ENCODE measurements around the gene SLC38A6. TPM values are rescaled to one million over a fixed set of nuclear protein-coding genes. Genes with fewer than 3 reads are reported as not detected.

Gene SLC38A6
- total RNA-seq, 1 donor from 2014 or later: 16.1 TPM

DNA sequence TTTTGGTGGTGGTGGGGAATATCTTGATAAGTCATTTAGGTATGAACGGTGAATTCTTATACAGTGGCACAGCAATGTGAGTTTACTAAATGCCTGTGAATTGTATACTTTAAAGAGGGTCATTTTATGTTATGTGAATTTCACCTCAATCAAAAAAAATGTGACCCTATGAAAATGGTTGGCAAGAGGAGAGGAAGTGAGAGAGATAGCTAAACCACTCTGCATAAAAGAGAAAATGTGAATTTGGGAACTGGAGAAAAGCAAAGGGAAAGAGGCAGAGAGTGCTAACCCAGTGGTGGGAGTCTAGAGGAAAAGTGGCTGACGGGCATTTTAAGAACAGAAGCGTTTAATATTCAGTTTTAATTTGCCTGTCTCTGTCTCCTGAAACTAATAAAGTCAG, 93.8 kb downstream of the SLC38A6 start:
- Histone ChIP-seq H3K27me3 (ENCODE audit: control insufficient read depth, insufficient read depth, low read length) (no peaks in the 10 kb centered on the region), H3K36me3 (ENCODE audit: control insufficient read depth, insufficient read depth, low read length) (no peaks in the 10 kb centered on the region), H3K4me3 (ENCODE audit: low read depth, low read length) (no peak overlapping the region)
- TF ChIP-seq CTCF (IDR thresholded peaks at IDR 0.05; ENCODE audit: insufficient read depth, low read length, severe bottlenecking): no peak
- DNase-seq (ENCODE audit: low read depth) (no peak), FAIRE-seq (no peak)

DNA sequence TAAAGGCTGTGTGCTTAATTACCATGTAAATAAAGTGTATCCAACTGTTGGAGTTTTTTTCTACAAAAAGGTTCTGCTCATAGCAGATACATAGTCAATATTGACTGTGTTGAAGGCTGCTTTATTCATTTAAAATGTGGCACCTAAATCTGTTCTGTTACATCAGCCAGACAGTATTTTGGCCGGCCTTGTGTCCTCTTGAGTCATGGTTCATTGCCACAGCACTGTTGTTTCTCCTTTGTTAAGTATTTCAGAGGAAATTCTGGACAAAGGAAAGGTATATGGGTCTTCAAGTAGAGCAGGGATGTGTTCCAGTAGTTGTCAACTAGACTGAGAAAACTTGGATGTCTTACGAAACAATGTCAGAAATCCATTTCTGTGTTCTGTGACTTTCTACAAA, 95.5 kb downstream of the SLC38A6 start:
- Histone ChIP-seq H3K27me3 (ENCODE audit: control insufficient read depth, insufficient read depth, low read length) (no peaks in the 10 kb centered on the region), H3K36me3 (ENCODE audit: control insufficient read depth, insufficient read depth, low read length) (no peaks in the 10 kb centered on the region), H3K4me3 (ENCODE audit: low read depth, low read length) (no peak overlapping the region)
- no peak for TF ChIP-seq CTCF (IDR thresholded peaks at IDR 0.05; ENCODE audit: insufficient read depth, low read length, severe bottlenecking)
- DNase-seq (ENCODE audit: low read depth) (peak; percentile 23), FAIRE-seq (no peak)

DNA sequence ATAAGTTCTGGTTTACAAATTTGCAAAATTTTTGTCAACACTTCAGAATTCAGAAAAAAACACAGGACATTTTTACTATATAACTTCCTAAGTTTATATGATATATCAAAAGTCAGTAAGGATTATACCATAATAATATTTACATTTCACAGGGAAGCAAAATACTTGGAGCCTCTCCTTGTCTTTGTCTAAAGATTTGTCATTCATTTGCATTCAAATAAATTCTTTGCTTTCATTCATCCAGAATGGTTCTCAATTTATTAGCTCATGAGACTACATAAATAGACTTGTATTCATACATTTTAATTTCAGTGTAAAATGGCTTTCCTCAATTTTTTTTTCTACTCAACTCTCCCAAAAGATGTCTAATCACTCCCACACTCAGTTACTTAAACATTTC, 96.4 kb downstream of the SLC38A6 start:
- H3K27me3 ChIP-seq (ENCODE audit: control insufficient read depth, insufficient read depth, low read length): no peaks in the 10 kb centered on the region
- FAIRE-seq: no peak

DNA sequence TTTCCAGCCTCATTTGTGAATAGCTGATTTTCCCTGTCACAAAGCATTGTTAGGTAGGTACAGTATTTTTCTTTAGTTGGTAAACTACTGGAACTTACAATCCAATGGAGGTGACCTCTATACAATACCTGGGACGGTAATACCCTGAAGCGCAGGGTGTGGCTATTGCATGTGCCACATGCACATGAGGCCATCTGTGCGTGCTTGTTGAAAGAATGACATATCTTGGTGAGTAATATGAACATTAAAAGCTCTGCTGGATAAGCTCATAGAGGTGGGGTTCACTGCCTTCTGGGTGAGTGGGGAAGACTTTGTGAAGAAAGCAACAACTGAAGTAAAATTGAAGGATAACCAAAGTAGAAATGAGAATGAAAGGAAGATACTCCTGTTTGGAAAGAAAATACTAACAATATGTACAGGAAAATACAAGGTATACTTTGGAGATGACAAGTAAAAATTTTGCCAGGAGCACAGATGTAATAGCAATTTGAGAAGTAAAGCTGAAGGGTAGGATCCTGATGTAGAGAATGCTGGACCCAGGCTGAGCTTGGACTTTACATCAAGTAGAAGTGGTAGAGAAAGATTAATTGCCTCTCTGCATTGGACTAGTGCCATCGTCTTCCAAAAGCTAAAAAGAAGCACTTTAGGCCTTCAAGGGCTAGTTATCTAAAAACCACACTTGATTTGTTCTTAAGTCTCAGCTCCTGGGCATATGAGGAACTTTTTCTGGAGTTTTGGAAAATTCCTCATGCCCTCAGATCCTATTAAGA, 97.1 kb downstream of the SLC38A6 start:
- DNase-seq (ENCODE audit: low read depth) (peak; percentile 72), FAIRE-seq (no peak)
- H3K27me3 ChIP-seq (ENCODE audit: control insufficient read depth, insufficient read depth, low read length): no peaks in the 10 kb centered on the region
- TF ChIP-seq CTCF (IDR thresholded peaks at IDR 0.05; ENCODE audit: insufficient read depth, low read length, severe bottlenecking): no peak
- no peaks in the 10 kb centered on the region for H3K36me3 ChIP-seq (ENCODE audit: control insufficient read depth, insufficient read depth, low read length)
- H3K4me3 ChIP-seq (ENCODE audit: low read depth, low read length): no peak overlapping the region

More for the DNA sequence above, 96.4 kb downstream of the SLC38A6 start:
- H3K4me3 ChIP-seq (ENCODE audit: low read depth, low read length): no peak overlapping the region
- no peak for DNase-seq (ENCODE audit: low read depth)
- TF ChIP-seq CTCF (IDR thresholded peaks at IDR 0.05; ENCODE audit: insufficient read depth, low read length, severe bottlenecking): no peak
- no peaks in the 10 kb centered on the region for H3K36me3 ChIP-seq (ENCODE audit: control insufficient read depth, insufficient read depth, low read length)

DNA sequence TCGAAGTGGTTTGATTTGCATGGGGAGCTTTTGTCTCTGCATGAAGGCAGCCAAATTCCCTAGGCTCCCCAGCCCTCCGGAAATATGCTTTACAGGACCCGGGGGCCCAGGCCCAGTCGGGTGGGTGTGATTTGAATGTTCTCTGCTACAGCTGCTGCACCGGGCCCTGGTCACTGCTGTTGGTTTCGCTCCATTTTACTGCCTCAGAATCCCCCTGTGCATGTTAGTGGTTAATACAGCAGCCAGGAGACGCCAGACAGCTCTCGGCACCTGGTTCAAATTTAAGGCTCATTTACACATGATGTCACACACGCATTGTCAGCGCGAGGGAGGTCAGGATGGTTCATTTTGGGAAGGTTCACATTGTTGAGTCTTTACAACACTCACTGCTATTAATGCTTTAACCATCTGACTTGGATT, 99.6 kb downstream of the SLC38A6 start:
- FAIRE-seq (no peak), DNase-seq (ENCODE audit: low read depth) (no peak)
- TF ChIP-seq CTCF (IDR thresholded peaks at IDR 0.05; ENCODE audit: insufficient read depth, low read length, severe bottlenecking): no peak
- Histone ChIP-seq H3K4me3 (ENCODE audit: low read depth, low read length) (no peak overlapping the region), H3K36me3 (ENCODE audit: control insufficient read depth, insufficient read depth, low read length) (no peaks in the 10 kb centered on the region), H3K27me3 (ENCODE audit: control insufficient read depth, insufficient read depth, low read length) (no peaks in the 10 kb centered on the region)

DNA sequence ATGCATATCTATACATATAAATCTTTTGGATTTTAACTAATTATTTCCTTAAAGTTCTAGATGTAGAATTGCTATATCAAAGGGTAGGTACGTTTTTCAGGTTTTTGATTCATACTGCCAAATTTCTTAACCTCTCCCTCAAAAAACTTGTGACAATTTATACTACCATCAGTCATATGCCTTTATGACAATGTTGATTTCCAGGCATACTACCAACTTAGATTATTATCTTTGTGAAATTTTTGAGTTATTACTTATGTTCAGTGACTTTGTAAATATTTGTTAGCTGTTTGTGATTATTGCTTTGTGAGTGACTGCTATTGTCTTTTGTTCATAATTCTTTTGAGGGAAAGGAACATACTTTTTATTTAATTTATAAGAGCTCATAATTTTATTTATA, 107.0 kb downstream of the SLC38A6 start:
- no peak for FAIRE-seq
- no peak for TF ChIP-seq CTCF (IDR thresholded peaks at IDR 0.05; ENCODE audit: insufficient read depth, low read length, severe bottlenecking)

More for the DNA sequence above, 107.0 kb downstream of the SLC38A6 start:
- H3K36me3 ChIP-seq (ENCODE audit: control insufficient read depth, insufficient read depth, low read length): no peaks in the 10 kb centered on the region
- H3K27me3 ChIP-seq (ENCODE audit: control insufficient read depth, insufficient read depth, low read length): no peaks in the 10 kb centered on the region
- H3K4me3 ChIP-seq (ENCODE audit: low read depth, low read length): no peak overlapping the region
- DNase-seq (ENCODE audit: low read depth): no peak
